Kidney (tissue), 14 donors: Measurements from ENCODE around the gene CHAC1. TPM values are rescaled to one million over a fixed set of nuclear protein-coding genes. Genes with fewer than 3 reads are reported as not detected.

ENCODE experiments used
- DNase-seq, 5 donors: peaks; one replicate each; pipeline ENCODE4 v3.0.0-alpha.2; 2013 to 2020
- FAIRE-seq: peaks from 2 replicates; lab custom pipeline; 2012; peaks lifted over from hg19 to GRCh38; lab: Jason Lieb, UNC
- H3K27ac ChIP-seq, 2 donors: one replicate each; pipeline ENCODE4 v1.7.0; 2013; ENCODE audit warnings: low read depth in 2 of 2, low read length in 2 of 2, inconsistent platforms in 1 of 2
- H3K27me3 ChIP-seq: one replicate; pipeline ENCODE4 v1.7.1; 2013; ENCODE audit warnings: low read length, inconsistent platforms; ENCODE audit not compliant: control insufficient read depth, insufficient read depth
- H3K36me3 ChIP-seq, 3 donors: one replicate each; pipeline versions ENCODE4 v1.7.0 to v1.7.1; 2013; ENCODE audit warnings: low read length in 3 of 3, control low read depth in 1 of 3, inconsistent platforms in 1 of 3; ENCODE audit not compliant: insufficient read depth in 3 of 3, control insufficient read depth in 2 of 3
- H3K4me1 ChIP-seq, 3 donors: one replicate each; pipeline versions ENCODE4 v1.7.0 to v1.7.1; 2013; ENCODE audit warnings: low read length in 3 of 3, inconsistent platforms in 1 of 3, low read depth in 1 of 3; ENCODE audit not compliant: control insufficient read depth in 2 of 3, insufficient read depth in 2 of 3
- H3K4me3 ChIP-seq, 3 donors: one replicate each; pipeline versions ENCODE4 v1.7.0 to v1.8.1; 2013; ENCODE audit warnings: low read length in 3 of 3, control low read depth in 1 of 3, inconsistent platforms in 1 of 3
- H3K9ac ChIP-seq, 3 donors: one replicate each; pipeline versions ENCODE4 v1.7.0 to v1.7.1; 2013; ENCODE audit warnings: low read length in 3 of 3, control low read depth in 1 of 3, inconsistent platforms in 1 of 3
- H3K9me3 ChIP-seq, 3 donors: one replicate each; pipeline versions ENCODE4 v1.7.0 to v1.7.1; 2013; ENCODE audit warnings: low read length in 3 of 3, control low read depth in 1 of 3, inconsistent platforms in 1 of 3; ENCODE audit not compliant: control insufficient read depth in 2 of 3, insufficient read depth in 1 of 3
- CTCF ChIP-seq: IDR thresholded peaks from 3 replicates; pipeline ENCODE4 v1.5.1; 2012; ENCODE audit warnings: mild to moderate bottlenecking, moderate library complexity, borderline replicate concordance; ENCODE audit not compliant: insufficient read depth; ENCODE audit errors: extremely low read depth
- intact Hi-C: fragments of 100-400 bp; cut with DNase I; formaldehyde crosslinking; loops from one replicate; pipeline ENCODE4 v1.11.1; 2022
- polyA plus RNA-seq: library from polyadenylated mRNA; stranded (reverse); fragments of 350-450 nt; fragmentation: Illumina TruSeq; extraction: RNeasy Lipid Tissue Mini Kit (QIAGEN cat#74804); gene quantifications from one replicate; pipeline ENCODE4 v1.2.3, GENCODE V29; 2014; ENCODE audit warnings: low read depth, low replicate concordance; ENCODE audit not compliant: insufficient read depth
- total RNA-seq: library from RNA; stranded (reverse); fragmentation: NEBNext Ultra II Directional; extraction: Animal tissue kit (Norgen Biotek cat#: 25700); gene quantifications from one replicate; pipeline ENCODE4 v1.2.1, GENCODE V29; 2021
- donor health status: control.
- donor health status: control.
- donor health status: control.
- donor health status: control.
- donor health status: control.
- donor health status: DM: yes; HTN: yes; CAD: no.
- donor health status: Normal renal cell carcinoma (clear cell type).

CHAC1 gene
- total and polyA plus RNA-seq, 2 donors from 2014 or later: 4.7 to 21.1 TPM

- H3K4me3 ChIP-seq: no peak overlapping the region
- DNase-seq (peak in 1 of 5 donors; percentile 62), FAIRE-seq (no peak)
- peaks cover 0 to 7% (median 0%) of the 10 kb centered on the region in 3 donors for H3K4me1 ChIP-seq
- intact Hi-C loops: no loop called here
- peaks cover 2% of the 10 kb centered on the region for H3K27me3 ChIP-seq
- no peaks in the 10 kb centered on the region for H3K9me3 ChIP-seq
- TF ChIP-seq CTCF: no peak
- H3K9ac ChIP-seq: no peak overlapping the region
- H3K27ac ChIP-seq: no peak overlapping the region
- no peaks in the 10 kb centered on the region for H3K36me3 ChIP-seq
These were observed 5.5 kb downstream of the CHAC1 start for GRCh38 chr15:40958723-40959122.

- no peak for TF ChIP-seq CTCF
These were observed 6.3 kb downstream of the CHAC1 start for GRCh38 chr15:40959331-40960141.

GRCh38 chr15:40960151-40960885, 7.0 kb downstream of the CHAC1 start:
- Histone ChIP-seq H3K9me3 (no peaks in the 10 kb centered on the region), H3K4me1 (peaks cover 0 to 7% (median 0%) of the 10 kb centered on the region in 3 donors), H3K4me3 (no peak overlapping the region), H3K36me3 (no peaks in the 10 kb centered on the region), H3K27ac (no peak overlapping the region), H3K9ac (no peak overlapping the region), H3K27me3 (no peaks in the 10 kb centered on the region)
- TF ChIP-seq CTCF: no peak
- peak in 1 of 5 donors; percentile 51 for DNase-seq
- FAIRE-seq: no peak
- intact Hi-C loops: no loop called here

More at GRCh38 chr15:40959331-40960141, 6.3 kb downstream of the CHAC1 start:
- no peak overlapping the region for H3K4me3 ChIP-seq
- intact Hi-C loops: no loop called here
- H3K4me1 ChIP-seq: peaks cover 0 to 7% (median 0%) of the 10 kb centered on the region in 3 donors
- no peak for FAIRE-seq
- no peak overlapping the region for H3K9ac ChIP-seq
- no peaks in the 10 kb centered on the region for H3K36me3 ChIP-seq
- DNase-seq: peak; percentile 37 to 92 (median 91)
- H3K27ac ChIP-seq: no peak overlapping the region
- no peaks in the 10 kb centered on the region for H3K27me3 ChIP-seq
- H3K9me3 ChIP-seq: no peaks in the 10 kb centered on the region
